Endothelial cell of umbilical vein (primary cell): ENCODE results near the gene TAS1R3.

Source experiments
- CTCF ChIP-seq, 2 donors: IDR thresholded peaks; 1 replicate in 1 of 2; 2 replicates in 1 of 2; pipeline ENCODE4 v1.5.1; 2011; ENCODE audit warnings: low read length in 2 of 2, mild to moderate bottlenecking in 2 of 2, moderate library complexity in 2 of 2, control low read depth in 1 of 2, inconsistent platforms in 1 of 2, low read depth in 1 of 2; ENCODE audit not compliant: insufficient read depth in 1 of 2; ENCODE audit errors: extremely low read depth in 1 of 2
- EZH2 ChIP-seq: IDR thresholded peaks from 2 replicates; pipeline ENCODE4 v1.6.1; 2012; ENCODE audit warnings: borderline replicate concordance, low read depth, mild to moderate bottlenecking, moderate library complexity, low read length, inconsistent platforms; ENCODE audit not compliant: severe bottlenecking
- FOS ChIP-seq: IDR thresholded peaks from 2 replicates; pipeline ENCODE4 v1.6.1; 2011; ENCODE audit warnings: mild to moderate bottlenecking, low read length, moderate library complexity, borderline replicate concordance; ENCODE audit not compliant: insufficient read depth
- GATA2 ChIP-seq: IDR thresholded peaks from 2 replicates; pipeline ENCODE4 v1.7.0; 2011; ENCODE audit warnings: low read depth, mild to moderate bottlenecking, moderate library complexity, mixed read lengths, low read length; ENCODE audit not compliant: insufficient read length, insufficient read depth
- MAX ChIP-seq: IDR thresholded peaks from 2 replicates; pipeline ENCODE4 v1.6.1; 2011; ENCODE audit not compliant: insufficient read depth, insufficient read length
- POLR2A ChIP-seq: IDR thresholded peaks from 2 replicates; pipeline ENCODE4 v1.6.1; 2012; ENCODE audit warnings: low read depth, mild to moderate bottlenecking, control low read depth, low read length
- POLR2AphosphoS5 ChIP-seq: IDR thresholded peaks from 2 replicates; pipeline ENCODE4 v1.6.1; 2012; ENCODE audit warnings: low read depth, mild to moderate bottlenecking, control low read depth, low read length, moderate library complexity; ENCODE audit not compliant: insufficient read depth

- no peak for TF ChIP-seq MAX
- no peak for TF ChIP-seq CTCF (IDR thresholded peaks at IDR 0.05; ENCODE audit: extremely low read depth in 1 of 2, insufficient read depth in 1 of 2, low read depth in 1 of 2, low read length in 2 of 2)
- TF ChIP-seq EZH2, result no peak
- no peak for TF ChIP-seq POLR2A
- TF ChIP-seq POLR2AphosphoS5, result no peak
- no peak for TF ChIP-seq GATA2
- no peak for TF ChIP-seq FOS
Measured at GRCh38 chr1:1376551-1377226, 45.6 kb downstream of the TAS1R3 start.
